Activated CD8-positive, alpha-beta T cell treated with anti-CD3 and anti-CD28 coated beads for 36 hours (primary cell): ENCODE measurements around the gene RAP2B. TPM values are rescaled to one million over a fixed set of nuclear protein-coding genes. Genes with fewer than 3 reads are reported as not detected.
A peak's percentile ranks its signal among the peaks of the same experiment; 100 is the strongest.

Experiments used
- ATAC-seq: fragments of 200-7000 bp; cut with Tn5 transposase; one replicate; pipeline ENCODE4 v1.10.0; 2021; ENCODE audit warnings: mild to moderate bottlenecking, moderate library complexity
- CTCF ChIA-PET: fragments of 350-600 bp; sonication (Branson Sonifier 250); formaldehyde crosslinking; loops from one replicate; lab custom pipeline; 2021; ENCODE audit warnings: antibody characterized with exemption; lab: Charles Lee
- POLR2A ChIA-PET: fragments of 350-600 bp; sonication (Branson Sonifier 250); formaldehyde crosslinking; loops from one replicate; lab custom pipeline; 2021; ENCODE audit warnings: antibody characterized with exemption; lab: Charles Lee
- DNase-seq: peaks from one replicate; pipeline ENCODE4 v3.0.0-alpha.2; 2020
- H3K27ac Mint-ChIP-seq: one replicate; pipeline ENCODE4 v1.8.0; 2021; ENCODE audit warnings: mild to moderate bottlenecking, mixed read lengths
- H3K27me3 Mint-ChIP-seq: one replicate; pipeline ENCODE4 v1.8.0; 2021; ENCODE audit warnings: mixed read lengths
- H3K36me3 Mint-ChIP-seq: one replicate; pipeline ENCODE4 v1.8.0; 2021; ENCODE audit warnings: low read depth, mixed read lengths
- H3K4me1 Mint-ChIP-seq: one replicate; pipeline ENCODE4 v1.8.0; 2021; ENCODE audit warnings: low read depth, mixed read lengths
- H3K4me3 Mint-ChIP-seq: one replicate; pipeline ENCODE4 v1.8.0; 2021; ENCODE audit warnings: mild to moderate bottlenecking, moderate library complexity, mixed read lengths
- H3K9me3 Mint-ChIP-seq: one replicate; pipeline ENCODE4 v1.8.0; 2021; ENCODE audit warnings: mixed read lengths
- intact Hi-C: fragments of 100-400 bp; cut with micrococcal nuclease; formaldehyde crosslinking; loops from one replicate; pipeline ENCODE4 v1.10.0; 2022
- total RNA-seq, 2 experiments: library from RNA; stranded (reverse); gene quantifications; one replicate each; pipeline ENCODE4 v1.2.3, GENCODE V29; 2021
- TF ChIP-seq, protein P1 (sequence below): fragments of 200-600 bp; IDR thresholded peaks from one replicate; pipeline ENCODE4 v1.8.0; 2022; ENCODE audit warnings: antibody characterized with exemption, mild to moderate bottlenecking

The RAP2B gene
- total RNA-seq, 2 experiments from 2014 or later, result 14.4 to 15.3 TPM

DNA sequence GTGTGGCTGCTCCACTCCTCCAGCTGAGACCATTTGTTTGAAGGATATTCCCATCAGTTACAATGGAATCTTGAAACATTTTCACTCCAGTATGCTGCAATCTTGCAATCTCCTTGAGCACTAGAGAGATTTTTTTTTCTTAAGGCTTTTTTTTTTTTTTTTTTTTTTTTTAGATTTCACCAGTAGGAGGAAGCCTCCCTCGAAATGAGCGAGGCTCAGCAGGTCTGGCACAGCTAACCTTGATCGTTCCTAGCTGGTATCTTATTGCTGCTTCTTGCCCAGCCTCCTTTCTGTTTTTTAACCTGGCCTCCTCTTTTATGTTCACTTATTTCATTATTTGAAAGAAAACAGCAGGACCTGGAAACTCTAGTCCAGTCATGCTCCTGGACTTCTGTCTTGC is 48.1 kb downstream of the RAP2B start:
- Mint-ChIP-seq H3K27me3 (no peaks in the 10 kb centered on the region), H3K4me3 (no peak overlapping the region), H3K9me3 (no peaks in the 10 kb centered on the region), H3K36me3 (no peaks in the 10 kb centered on the region), H3K27ac (no peak overlapping the region), H3K4me1 (peaks cover 19% of the 10 kb centered on the region)
- no peak for DNase-seq
- CTCF ChIA-PET, result interaction anchor here (0.9 to 1.3 kb wide), 3 partner anchors 10 to 45 kb away, joined by 3 to 5 read pairs (median 4); no protein-coding TSS in a partner anchor
- TF ChIP-seq, protein P1, sequence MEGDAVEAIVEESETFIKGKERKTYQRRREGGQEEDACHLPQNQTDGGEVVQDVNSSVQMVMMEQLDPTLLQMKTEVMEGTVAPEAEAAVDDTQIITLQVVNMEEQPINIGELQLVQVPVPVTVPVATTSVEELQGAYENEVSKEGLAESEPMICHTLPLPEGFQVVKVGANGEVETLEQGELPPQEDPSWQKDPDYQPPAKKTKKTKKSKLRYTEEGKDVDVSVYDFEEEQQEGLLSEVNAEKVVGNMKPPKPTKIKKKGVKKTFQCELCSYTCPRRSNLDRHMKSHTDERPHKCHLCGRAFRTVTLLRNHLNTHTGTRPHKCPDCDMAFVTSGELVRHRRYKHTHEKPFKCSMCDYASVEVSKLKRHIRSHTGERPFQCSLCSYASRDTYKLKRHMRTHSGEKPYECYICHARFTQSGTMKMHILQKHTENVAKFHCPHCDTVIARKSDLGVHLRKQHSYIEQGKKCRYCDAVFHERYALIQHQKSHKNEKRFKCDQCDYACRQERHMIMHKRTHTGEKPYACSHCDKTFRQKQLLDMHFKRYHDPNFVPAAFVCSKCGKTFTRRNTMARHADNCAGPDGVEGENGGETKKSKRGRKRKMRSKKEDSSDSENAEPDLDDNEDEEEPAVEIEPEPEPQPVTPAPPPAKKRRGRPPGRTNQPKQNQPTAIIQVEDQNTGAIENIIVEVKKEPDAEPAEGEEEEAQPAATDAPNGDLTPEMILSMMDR, result peak; percentile 46
- no peak for ATAC-seq
- intact Hi-C loops, result no loop called here
- POLR2A ChIA-PET, result no interaction called here

DNA sequence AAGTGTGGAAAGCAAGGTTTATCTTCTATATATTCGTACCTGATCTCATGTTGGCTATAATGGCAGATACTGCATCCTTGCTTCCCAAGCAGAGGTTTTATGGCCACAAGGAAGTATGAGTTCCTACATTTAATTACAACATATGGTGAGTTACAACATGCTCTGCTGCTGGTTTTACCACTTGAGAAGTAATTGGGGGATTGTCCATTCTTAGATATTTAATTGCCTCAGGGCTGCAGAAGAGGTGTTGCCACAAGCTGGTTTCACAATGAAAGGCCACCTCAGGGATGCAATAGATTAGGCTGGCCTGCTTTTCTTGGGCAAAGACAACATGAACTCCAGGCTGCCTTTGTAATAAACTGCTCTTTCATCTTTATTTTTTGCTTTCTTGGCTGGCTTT is 48.6 kb downstream of the RAP2B start:
- intact Hi-C loops, result no loop called here
- peaks cover 19% of the 10 kb centered on the region for H3K4me1 Mint-ChIP-seq
- no peak overlapping the region for H3K27ac Mint-ChIP-seq
- DNase-seq, result no peak
- ChIA-PET POLR2A (no interaction called here), CTCF (interaction anchor here (1.3 kb wide), 1 partner anchor 10 kb away, joined by 4 read pairs; no protein-coding TSS in a partner anchor)
- no peak overlapping the region for H3K4me3 Mint-ChIP-seq
- TF ChIP-seq, protein P1, result no peak
- H3K36me3 Mint-ChIP-seq, result no peaks in the 10 kb centered on the region
- H3K9me3 Mint-ChIP-seq, result no peaks in the 10 kb centered on the region
- no peaks in the 10 kb centered on the region for H3K27me3 Mint-ChIP-seq
- ATAC-seq, result no peak

DNA sequence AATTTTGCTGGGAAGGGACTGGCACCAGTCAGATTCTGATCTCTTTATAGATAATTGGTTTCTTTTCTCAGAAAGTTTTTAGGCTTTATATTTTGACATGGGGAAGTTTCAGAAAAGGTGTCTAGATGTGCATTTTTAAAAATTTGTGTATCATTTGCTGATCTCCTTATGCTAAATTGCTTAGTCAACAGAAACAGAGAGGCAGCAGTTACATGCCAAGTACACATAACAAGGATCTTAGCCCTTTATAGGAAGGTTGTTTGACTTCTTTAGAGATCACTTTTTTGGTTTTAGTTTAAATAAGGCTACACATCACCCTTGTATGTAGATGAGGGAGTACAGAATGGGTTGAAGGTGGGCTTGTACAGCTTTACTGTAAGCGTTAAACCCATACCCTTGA is 53.5 kb downstream of the RAP2B start:
- no peak overlapping the region for H3K4me3 Mint-ChIP-seq
- no peak overlapping the region for H3K27ac Mint-ChIP-seq
- CTCF ChIA-PET, result interaction anchor here (0.9 to 1.4 kb wide), 2 partner anchors 11 to 481 kb away, joined by 3 read pairs; no protein-coding TSS in a partner anchor
- intact Hi-C loops, result loop anchor here (5.0 kb wide), 1 partner anchor 48 kb away; no protein-coding TSS in a partner anchor
- DNase-seq, result no peak
- no peaks in the 10 kb centered on the region for H3K36me3 Mint-ChIP-seq
- TF ChIP-seq, protein P1, result no peak
- no peak for ATAC-seq
- no peaks in the 10 kb centered on the region for H3K27me3 Mint-ChIP-seq
- peaks cover 7% of the 10 kb centered on the region for H3K9me3 Mint-ChIP-seq
- POLR2A ChIA-PET, result no interaction called here
- peaks cover 22% of the 10 kb centered on the region for H3K4me1 Mint-ChIP-seq

DNA sequence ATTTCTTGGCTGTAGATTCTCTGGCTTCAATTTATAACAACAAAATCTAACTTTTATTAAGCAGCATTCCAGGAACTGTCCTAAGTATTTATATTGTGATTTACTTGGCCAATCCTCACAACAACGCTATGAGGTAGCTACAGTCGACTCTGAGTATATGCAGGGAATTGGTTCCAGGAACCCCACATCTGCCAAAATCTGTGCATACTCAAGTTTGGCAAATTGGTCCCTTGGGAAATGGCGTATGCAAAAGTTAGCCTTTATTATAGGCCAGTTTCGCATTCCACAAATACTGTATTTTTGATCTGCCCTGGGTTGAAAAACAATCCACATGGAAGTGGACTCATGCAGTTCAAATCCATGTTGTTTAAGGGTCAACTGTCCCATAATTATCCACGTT is 53.9 kb downstream of the RAP2B start:
- Mint-ChIP-seq H3K27me3 (no peaks in the 10 kb centered on the region), H3K4me1 (peaks cover 26% of the 10 kb centered on the region), H3K27ac (no peak overlapping the region), H3K36me3 (no peaks in the 10 kb centered on the region), H3K4me3 (no peak overlapping the region), H3K9me3 (peaks cover 7% of the 10 kb centered on the region)
- ChIA-PET CTCF (interaction anchor here (0.9 to 1.4 kb wide), 2 partner anchors 11 to 481 kb away, joined by 3 read pairs; no protein-coding TSS in a partner anchor), POLR2A (no interaction called here)
- DNase-seq (no peak), ATAC-seq (no peak)
- intact Hi-C loops, result loop anchor here (5.0 kb wide), 1 partner anchor 49 kb away; no protein-coding TSS in a partner anchor
- TF ChIP-seq, protein P1, result no peak

DNA sequence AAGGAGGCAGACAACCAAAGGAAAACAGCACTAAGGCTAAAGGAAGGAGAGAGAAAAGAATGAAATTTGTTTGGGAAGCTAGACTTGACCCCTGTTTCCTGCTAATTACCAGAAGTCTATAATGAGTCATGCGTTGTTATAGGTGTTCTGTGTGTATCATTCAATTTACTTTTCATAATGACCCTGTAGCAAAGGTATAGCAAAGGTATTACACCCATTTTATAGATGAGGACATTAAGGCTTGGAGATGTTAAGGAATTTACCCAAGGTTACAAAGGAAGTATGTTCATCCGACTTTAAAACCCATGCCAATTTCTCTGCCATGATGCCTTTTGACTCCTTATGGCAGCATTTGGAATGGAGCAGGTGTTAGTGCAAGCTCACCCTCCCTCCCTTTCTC is 54.9 kb downstream of the RAP2B start:
- Mint-ChIP-seq H3K36me3 (no peaks in the 10 kb centered on the region), H3K27me3 (no peaks in the 10 kb centered on the region), H3K4me1 (peaks cover 33% of the 10 kb centered on the region), H3K4me3 (no peak overlapping the region), H3K27ac (no peak overlapping the region), H3K9me3 (peaks cover 7% of the 10 kb centered on the region)
- no peak for ATAC-seq
- DNase-seq, result no peak
- intact Hi-C loops, result loop anchor here (5.0 kb wide), 1 partner anchor 50 kb away; no protein-coding TSS in a partner anchor
- ChIA-PET CTCF (no interaction called here), POLR2A (interaction anchor here (1.0 kb wide), 1 partner anchor 68 kb away, joined by 3 read pairs; no protein-coding TSS in a partner anchor)
- TF ChIP-seq, protein P1, result no peak
